ENCODE data around the gene ARHGAP8. TPM values are rescaled to one million over a fixed set of nuclear protein-coding genes. Genes with fewer than 3 reads are reported as not detected.

The ARHGAP8 gene
- total and polyA plus RNA-seq, 2 experiments from 2014 or later: 62.8 to 64.9 TPM

DNA sequence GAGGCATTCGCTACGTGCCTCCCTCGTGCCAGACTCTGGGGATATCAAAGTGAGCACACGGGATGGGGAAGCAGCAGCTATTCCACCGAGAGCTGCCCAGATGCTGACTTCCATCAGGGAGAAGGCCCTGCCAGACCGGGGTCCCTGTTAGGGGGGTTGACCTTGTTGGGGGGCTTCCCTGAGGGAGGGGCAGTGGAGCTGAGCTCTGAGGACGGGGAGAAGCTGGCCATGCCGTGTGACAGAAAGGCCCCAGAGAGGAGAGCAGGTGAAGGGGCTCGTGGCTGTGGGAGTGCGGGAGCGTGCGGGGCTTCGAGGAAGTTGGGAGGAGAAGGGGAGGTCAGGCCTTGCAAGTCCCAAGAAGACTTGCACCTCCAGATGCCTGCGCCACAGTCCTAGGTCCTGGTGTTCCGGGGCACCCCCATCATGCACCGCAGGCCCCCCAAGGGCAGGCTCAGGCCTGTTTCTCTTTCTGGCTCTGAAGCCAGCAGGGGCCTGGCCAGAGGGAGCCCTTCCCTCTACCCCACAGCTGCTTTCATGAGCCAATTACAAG lies 94.4 kb downstream of the ARHGAP8 start (continued):
- TF ChIP-seq, protein P1, sequence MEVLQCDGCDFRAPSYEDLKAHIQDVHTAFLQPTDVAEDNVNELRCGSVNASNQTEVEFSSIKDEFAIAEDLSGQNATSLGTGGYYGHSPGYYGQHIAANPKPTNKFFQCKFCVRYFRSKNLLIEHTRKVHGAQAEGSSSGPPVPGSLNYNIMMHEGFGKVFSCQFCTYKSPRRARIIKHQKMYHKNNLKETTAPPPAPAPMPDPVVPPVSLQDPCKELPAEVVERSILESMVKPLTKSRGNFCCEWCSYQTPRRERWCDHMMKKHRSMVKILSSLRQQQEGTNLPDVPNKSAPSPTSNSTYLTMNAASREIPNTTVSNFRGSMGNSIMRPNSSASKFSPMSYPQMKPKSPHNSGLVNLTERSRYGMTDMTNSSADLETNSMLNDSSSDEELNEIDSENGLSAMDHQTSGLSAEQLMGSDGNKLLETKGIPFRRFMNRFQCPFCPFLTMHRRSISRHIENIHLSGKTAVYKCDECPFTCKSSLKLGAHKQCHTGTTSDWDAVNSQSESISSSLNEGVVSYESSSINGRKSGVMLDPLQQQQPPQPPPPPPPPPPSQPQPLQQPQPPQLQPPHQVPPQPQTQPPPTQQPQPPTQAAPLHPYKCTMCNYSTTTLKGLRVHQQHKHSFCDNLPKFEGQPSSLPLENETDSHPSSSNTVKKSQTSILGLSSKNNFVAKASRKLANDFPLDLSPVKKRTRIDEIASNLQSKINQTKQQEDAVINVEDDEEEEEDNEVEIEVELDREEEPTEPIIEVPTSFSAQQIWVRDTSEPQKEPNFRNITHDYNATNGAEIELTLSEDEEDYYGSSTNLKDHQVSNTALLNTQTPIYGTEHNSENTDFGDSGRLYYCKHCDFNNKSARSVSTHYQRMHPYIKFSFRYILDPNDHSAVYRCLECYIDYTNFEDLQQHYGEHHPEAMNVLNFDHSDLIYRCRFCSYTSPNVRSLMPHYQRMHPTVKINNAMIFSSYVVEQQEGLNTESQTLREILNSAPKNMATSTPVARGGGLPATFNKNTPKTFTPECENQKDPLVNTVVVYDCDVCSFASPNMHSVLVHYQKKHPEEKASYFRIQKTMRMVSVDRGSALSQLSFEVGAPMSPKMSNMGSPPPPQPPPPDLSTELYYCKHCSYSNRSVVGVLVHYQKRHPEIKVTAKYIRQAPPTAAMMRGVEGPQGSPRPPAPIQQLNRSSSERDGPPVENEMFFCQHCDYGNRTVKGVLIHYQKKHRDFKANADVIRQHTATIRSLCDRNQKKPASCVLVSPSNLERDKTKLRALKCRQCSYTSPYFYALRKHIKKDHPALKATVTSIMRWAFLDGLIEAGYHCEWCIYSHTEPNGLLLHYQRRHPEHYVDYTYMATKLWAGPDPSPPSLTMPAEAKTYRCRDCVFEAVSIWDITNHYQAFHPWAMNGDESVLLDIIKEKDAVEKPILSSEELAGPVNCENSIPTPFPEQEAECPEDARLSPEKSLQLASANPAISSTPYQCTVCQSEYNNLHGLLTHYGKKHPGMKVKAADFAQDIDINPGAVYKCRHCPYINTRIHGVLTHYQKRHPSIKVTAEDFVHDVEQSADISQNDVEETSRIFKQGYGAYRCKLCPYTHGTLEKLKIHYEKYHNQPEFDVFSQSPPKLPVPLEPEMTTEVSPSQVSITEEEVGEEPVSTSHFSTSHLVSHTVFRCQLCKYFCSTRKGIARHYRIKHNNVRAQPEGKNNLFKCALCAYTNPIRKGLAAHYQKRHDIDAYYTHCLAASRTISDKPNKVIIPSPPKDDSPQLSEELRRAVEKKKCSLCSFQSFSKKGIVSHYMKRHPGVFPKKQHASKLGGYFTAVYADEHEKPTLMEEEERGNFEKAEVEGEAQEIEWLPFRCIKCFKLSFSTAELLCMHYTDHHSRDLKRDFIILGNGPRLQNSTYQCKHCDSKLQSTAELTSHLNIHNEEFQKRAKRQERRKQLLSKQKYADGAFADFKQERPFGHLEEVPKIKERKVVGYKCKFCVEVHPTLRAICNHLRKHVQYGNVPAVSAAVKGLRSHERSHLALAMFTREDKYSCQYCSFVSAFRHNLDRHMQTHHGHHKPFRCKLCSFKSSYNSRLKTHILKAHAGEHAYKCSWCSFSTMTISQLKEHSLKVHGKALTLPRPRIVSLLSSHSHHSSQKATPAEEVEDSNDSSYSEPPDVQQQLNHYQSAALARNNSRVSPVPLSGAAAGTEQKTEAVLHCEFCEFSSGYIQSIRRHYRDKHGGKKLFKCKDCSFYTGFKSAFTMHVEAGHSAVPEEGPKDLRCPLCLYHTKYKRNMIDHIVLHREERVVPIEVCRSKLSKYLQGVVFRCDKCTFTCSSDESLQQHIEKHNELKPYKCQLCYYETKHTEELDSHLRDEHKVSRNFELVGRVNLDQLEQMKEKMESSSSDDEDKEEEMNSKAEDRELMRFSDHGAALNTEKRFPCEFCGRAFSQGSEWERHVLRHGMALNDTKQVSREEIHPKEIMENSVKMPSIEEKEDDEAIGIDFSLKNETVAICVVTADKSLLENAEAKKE (CRISPR knock-in tag; IDR thresholded peaks at IDR 0.05): no peak

DNA sequence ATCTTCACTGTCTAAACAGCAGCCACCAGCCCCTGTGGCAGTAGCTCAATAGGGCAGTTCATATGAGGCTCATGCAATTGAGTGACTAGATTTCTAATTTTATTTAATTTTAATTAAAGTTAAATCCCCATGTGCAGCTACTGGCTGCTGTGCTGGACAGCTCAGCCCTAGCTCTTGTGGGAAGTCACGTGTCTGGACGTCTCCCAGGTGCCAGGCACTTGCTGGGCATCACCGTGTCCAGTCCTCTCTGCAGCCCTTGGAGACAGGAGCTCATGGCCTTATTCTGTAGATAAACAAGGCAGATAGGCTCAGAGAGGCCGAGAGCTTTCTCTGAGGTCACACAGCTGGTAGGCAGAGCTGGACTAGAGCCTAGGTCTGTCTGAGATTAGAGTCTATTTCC lies 95.0 kb downstream of the ARHGAP8 start:
- Histone ChIP-seq H3K4me2 (no peak overlapping the region), H3K9me2 (ENCODE audit: insufficient read depth) (no peaks in the 10 kb centered on the region), H2AFZ (no peak overlapping the region), H3K36me3 (ENCODE audit: insufficient read depth) (no peaks in the 10 kb centered on the region), H3K27ac (ENCODE audit: low read depth) (no peak overlapping the region), H3F3A (replicated peaks; ENCODE audit: low read depth) (no peaks in the 10 kb centered on the region), H3K4me1 (ENCODE audit: insufficient read depth) (no peaks in the 10 kb centered on the region), H3K4me3 (no peak overlapping the region), H4K20me1 (replicated peaks; ENCODE audit: insufficient read depth) (no peaks in the 10 kb centered on the region; the same call in 1 of the 2 replicates), H3K27me3 (ENCODE audit: insufficient read depth) (no peaks in the 10 kb centered on the region), H3K79me2 (replicated peaks; ENCODE audit: insufficient read depth) (no peaks in the 10 kb centered on the region)
- Mint-ChIP-seq H3K27me3 (ENCODE audit: insufficient read depth, low read depth, poor library complexity) (peaks cover 2% of the 10 kb centered on the region), H3K9me3 (peaks cover 11% of the 10 kb centered on the region; the same call in 2 of the 3 replicates), H3K27ac (no peak overlapping the region), H3K4me1 (no peaks in the 10 kb centered on the region; the same call in 2 of the 3 replicates), H3K4me3 (no peak overlapping the region), H3K36me3 (ENCODE audit: low read depth) (peaks cover 20% of the 10 kb centered on the region)
- no peak for ATAC-seq
- no peak for DNase-seq (ENCODE audit: low spot score)
- TF ChIP-seq ZNF331 (CRISPR knock-in tag; IDR thresholded peaks at IDR 0.05; ENCODE audit: low read depth) (no peak), POLR2AphosphoS5 (IDR thresholded peaks at IDR 0.05; ENCODE audit: low read depth) (no peak), NANOG (IDR thresholded peaks at IDR 0.05; ENCODE audit: borderline replicate concordance) (no peak), CREB1 (CRISPR knock-in tag; IDR thresholded peaks at IDR 0.05; ENCODE audit: low read depth) (no peak), ZNF114 (CRISPR knock-in tag; IDR thresholded peaks at IDR 0.05) (no peak), EZH2 (IDR thresholded peaks at IDR 0.05; ENCODE audit: low read depth, unreplicated experiment) (no peak), EZH2phosphoT487 (IDR thresholded peaks at IDR 0.05; ENCODE audit: unreplicated experiment) (no peak)
- TF ChIP-seq, protein P1 (CRISPR knock-in tag; IDR thresholded peaks at IDR 0.05): no peak
- TF ChIP-seq, protein P2, sequence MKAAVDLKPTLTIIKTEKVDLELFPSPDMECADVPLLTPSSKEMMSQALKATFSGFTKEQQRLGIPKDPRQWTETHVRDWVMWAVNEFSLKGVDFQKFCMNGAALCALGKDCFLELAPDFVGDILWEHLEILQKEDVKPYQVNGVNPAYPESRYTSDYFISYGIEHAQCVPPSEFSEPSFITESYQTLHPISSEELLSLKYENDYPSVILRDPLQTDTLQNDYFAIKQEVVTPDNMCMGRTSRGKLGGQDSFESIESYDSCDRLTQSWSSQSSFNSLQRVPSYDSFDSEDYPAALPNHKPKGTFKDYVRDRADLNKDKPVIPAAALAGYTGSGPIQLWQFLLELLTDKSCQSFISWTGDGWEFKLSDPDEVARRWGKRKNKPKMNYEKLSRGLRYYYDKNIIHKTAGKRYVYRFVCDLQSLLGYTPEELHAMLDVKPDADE (IDR thresholded peaks at IDR 0.05): no peak
